ENCODE measurements around the gene SFI1. TPM values are rescaled to one million over a fixed set of nuclear protein-coding genes. Genes with fewer than 3 reads are reported as not detected.
A peak's percentile ranks its signal among the peaks of the same experiment; 100 is the strongest.

SFI1 gene
- total and polyA plus RNA-seq, 2 of the 4 experiments (the other 2 are of a cell fraction), result 9.9 to 12.0 TPM

GRCh38 chr22:31662668-31663037 lies 166.3 kb downstream of the SFI1 start:
- H2AK9ac ChIP-seq (replicated peaks; ENCODE audit: low read depth, low read length, poor library complexity), result no peak overlapping the region
- no peak for TF ChIP-seq BHLHE40 (IDR thresholded peaks at IDR 0.05; ENCODE audit: low read depth, low read length)
- TF ChIP-seq FOS (IDR thresholded peaks at IDR 0.05; ENCODE audit: low read depth, low read length), result no peak
- no peak for TF ChIP-seq RCOR1 (IDR thresholded peaks at IDR 0.05; ENCODE audit: insufficient replicate concordance, low read length)
- no peak for TF ChIP-seq MXI1 (IDR thresholded peaks at IDR 0.05; ENCODE audit: borderline replicate concordance, low read depth, low read length)
- TF ChIP-seq USF2 (IDR thresholded peaks at IDR 0.05; ENCODE audit: low read depth, low read length), result no peak
- TF ChIP-seq CHD1 (IDR thresholded peaks at IDR 0.05; ENCODE audit: low read depth, low read length), result no peak
- no peak for TF ChIP-seq CEBPB (IDR thresholded peaks at IDR 0.05; ENCODE audit: low read depth, low read length)
- in situ Hi-C loops (cut with MboI; ENCODE audit: low sequenced_read_pairs), result no loop called here
- no peaks in the 10 kb centered on the region for H3K36me3 ChIP-seq (ENCODE audit: control insufficient read depth, insufficient read depth, low read length)
- H2AK5ac ChIP-seq (ENCODE audit: low read depth, low read length), result 0 out of 2 replicates have a peak overlapping the region, but pooled peaks have one; percentile 3
- H3K4ac ChIP-seq (ENCODE audit: low read depth, low read length), result peak overlapping the region; percentile 83
- intact Hi-C loops (cut with micrococcal nuclease), result loop anchor here (5.0 to 10.0 kb wide), 3 partner anchors 90 to 812 kb away; partner anchors contain the start of genes DEPDC5, FBXO7 and PRR14L
- H3K9me3 ChIP-seq (ENCODE audit: control insufficient read depth, insufficient read depth, low read length), result no peaks in the 10 kb centered on the region
- peak overlapping the region; percentile 58; the same call in 1 of the 3 replicates for H2BK15ac ChIP-seq (ENCODE audit: low read depth, low read length)
- ATAC-seq (ENCODE audit: low read depth), result no peak
- dilution Hi-C loops (cut with HindIII; ENCODE audit: low sequenced_read_pairs, unreplicated experiment), result no loop called here
- no peak overlapping the region for H3K27ac ChIP-seq (ENCODE audit: insufficient read depth, low read length)
- H3K27me3 ChIP-seq (ENCODE audit: control insufficient read depth, insufficient read depth, low read length), result no peaks in the 10 kb centered on the region
- H3K14ac ChIP-seq (replicated peaks; ENCODE audit: low read depth, low read length), result no peak overlapping the region
- no peak overlapping the region; the same call in 1 of the 2 replicates for H2BK20ac ChIP-seq (ENCODE audit: low read depth, low read length)
- H3K56ac ChIP-seq (ENCODE audit: extremely low read depth, insufficient read depth, low read length), result no peak overlapping the region
- H3K4me1 ChIP-seq (ENCODE audit: control insufficient read depth, insufficient read depth, low read length), result peaks cover 3% of the 10 kb centered on the region
- no peak overlapping the region for H3K9ac ChIP-seq (ENCODE audit: low read depth, low read length)
- H3K79me1 ChIP-seq (ENCODE audit: low read depth in 1 of 2, low read length in 2 of 2), result peaks cover 20 to 32% of the 10 kb centered on the region in 2 experiments
- no peak overlapping the region for H2BK120ac ChIP-seq (ENCODE audit: low read depth, low read length)
- H3K4me2 ChIP-seq (ENCODE audit: low read depth, low read length), result peak overlapping the region; percentile 73; the same call in 1 of the 2 replicates
- WGBS, 2 experiments (ENCODE audit: extremely low coverage in 2 of 2, insufficient read length in 1 of 2), result 80% methylated on average over 2 of the region's 8 CpGs; no CpG with 5 or more reads in 1 of the 2 experiments
- no peak overlapping the region for H2BK5ac ChIP-seq (ENCODE audit: low read depth, low read length, poor library complexity, severe bottlenecking)
- ChIA-PET POLR2A (ENCODE audit: unreplicated experiment) (no interaction called here), CTCF (interaction anchor here (1.6 kb wide), 1 partner anchor 308 kb away, joined by 5 read pairs; no protein-coding TSS in a partner anchor)
- DNase-seq, result no peak
- peak overlapping the region; percentile 85; the same call in 1 of the 2 replicates for H4K91ac ChIP-seq (ENCODE audit: insufficient read depth, low read depth, low read length)
- H4K20me1 ChIP-seq (ENCODE audit: insufficient read depth, low read length), result no peaks in the 10 kb centered on the region
- H3K18ac ChIP-seq (ENCODE audit: low read depth, low read length), result no peak overlapping the region
- H2AFZ ChIP-seq (replicated peaks; ENCODE audit: low read length, poor library complexity), result peak overlapping the region; percentile 99
- H3K9me1 ChIP-seq (ENCODE audit: insufficient read depth, low read length), result no peaks in the 10 kb centered on the region; the same call in 1 of the 2 replicates
- no TSS peak for BruUV-seq (replicated peaks)
- H3K4me3 ChIP-seq (ENCODE audit: insufficient read depth, low read depth, low read length), result no peak overlapping the region
- H4K8ac ChIP-seq (ENCODE audit: low read depth in 2 of 2, low read length in 2 of 2), result peak overlapping the region; percentile 89 to 95
- no peak overlapping the region for H3K23ac ChIP-seq (ENCODE audit: low read depth, low read length)
- peak overlapping the region; percentile 69 for H4K5ac ChIP-seq (ENCODE audit: low read depth, low read length)

Small RNA genes lying within 50 kb of the gene (microRNA-seq; reads per million reads assigned to microRNA genes)
- not detected for gene AL096701.2 (ENCODE audit: insufficient read depth, insufficient read length)
- gene MIR7109 (ENCODE audit: unreplicated experiment), result not detected
- gene RNU6-28P (ENCODE audit: insufficient read depth, insufficient read length), result not detected

Small RNA genes lying within 50 kb of the gene (small RNA-seq; reads per million reads assigned to genes)
- gene AL096701.2, result 0 reads per million in 5 experiments
- 0 to 148 (median 0.25) reads per million in 5 experiments for gene RNU6-28P

Other genes with a start within 250 kb of the SFI1 start
- gene PIK3IP1, start 204.0 kb upstream of the SFI1 start, total RNA-seq (2012; rRNA removed), result 12.9 and 13.3 TPM in 2 replicates
- gene PIK3IP1, start 204.0 kb upstream of the SFI1 start, polyA plus RNA-seq (2012; rRNA removed), result 16.8 and 17.6 TPM in 2 replicates
- gene PATZ1, start 150.2 kb upstream of the SFI1 start, total RNA-seq (2012; rRNA removed), result 6.4 and 6.5 TPM in 2 replicates
- gene PATZ1, start 150.2 kb upstream of the SFI1 start, polyA plus RNA-seq (2012; rRNA removed), result 9.2 and 10.5 TPM in 2 replicates
- gene DRG1, start 96.9 kb upstream of the SFI1 start, total RNA-seq (2012; rRNA removed), result 141 and 156 TPM in 2 replicates
- gene DRG1, start 96.9 kb upstream of the SFI1 start, polyA plus RNA-seq (2012; rRNA removed), result 52.7 and 54.8 TPM in 2 replicates
- gene EIF4ENIF1, start 6.7 kb upstream of the SFI1 start, total RNA-seq (2012; rRNA removed), result 14.7 and 16.4 TPM in 2 replicates
- gene EIF4ENIF1, start 6.7 kb upstream of the SFI1 start, polyA plus RNA-seq (2012; rRNA removed), result 16.0 and 17.2 TPM in 2 replicates
- gene PISD, start 165.7 kb downstream of the SFI1 start, total RNA-seq (2012; rRNA removed), result 29.2 and 34.1 TPM in 2 replicates
- gene PISD, start 165.7 kb downstream of the SFI1 start, polyA plus RNA-seq (2012; rRNA removed), result 48.8 and 52.2 TPM in 2 replicates

All from IMR-90 (cell line).